Dendritic cell treated with granulocyte-macrophage colony-stimulating factor and Interleukin-4, amounts not matched to agents 40 ng/mL and 50 ng/mL, for 4 days (primary cell): ENCODE data around the gene VWA8.
"Not testable (repeated sequence)": the region's sequence is repeated elsewhere in the genome, so short reads cannot be mapped to it uniquely, and the experiment has no call there.

Source experiments
- H3K27ac Mint-ChIP-seq: one replicate; pipeline ENCODE4 v1.8.0; 2022; ENCODE audit warnings: mild to moderate bottlenecking, mixed read lengths
- H3K27me3 Mint-ChIP-seq: one replicate; pipeline ENCODE4 v1.8.0; 2022; ENCODE audit warnings: mild to moderate bottlenecking, mixed read lengths
- H3K36me3 Mint-ChIP-seq: one replicate; pipeline ENCODE4 v1.8.0; 2022; ENCODE audit warnings: low read depth, mixed read lengths
- H3K4me1 Mint-ChIP-seq: one replicate; pipeline ENCODE4 v1.8.0; 2022; ENCODE audit warnings: low read depth, mixed read lengths
- H3K4me3 Mint-ChIP-seq: one replicate; pipeline ENCODE4 v1.8.0; 2022; ENCODE audit warnings: mild to moderate bottlenecking, moderate library complexity, mixed read lengths
- H3K9me3 Mint-ChIP-seq: one replicate; pipeline ENCODE4 v1.8.0; 2022; ENCODE audit warnings: mixed read lengths
- intact Hi-C: fragments of 100-400 bp; cut with micrococcal nuclease; formaldehyde crosslinking; loops from one replicate; pipeline ENCODE4 v1.15.0; 2022

Gene VWA8

DNA sequence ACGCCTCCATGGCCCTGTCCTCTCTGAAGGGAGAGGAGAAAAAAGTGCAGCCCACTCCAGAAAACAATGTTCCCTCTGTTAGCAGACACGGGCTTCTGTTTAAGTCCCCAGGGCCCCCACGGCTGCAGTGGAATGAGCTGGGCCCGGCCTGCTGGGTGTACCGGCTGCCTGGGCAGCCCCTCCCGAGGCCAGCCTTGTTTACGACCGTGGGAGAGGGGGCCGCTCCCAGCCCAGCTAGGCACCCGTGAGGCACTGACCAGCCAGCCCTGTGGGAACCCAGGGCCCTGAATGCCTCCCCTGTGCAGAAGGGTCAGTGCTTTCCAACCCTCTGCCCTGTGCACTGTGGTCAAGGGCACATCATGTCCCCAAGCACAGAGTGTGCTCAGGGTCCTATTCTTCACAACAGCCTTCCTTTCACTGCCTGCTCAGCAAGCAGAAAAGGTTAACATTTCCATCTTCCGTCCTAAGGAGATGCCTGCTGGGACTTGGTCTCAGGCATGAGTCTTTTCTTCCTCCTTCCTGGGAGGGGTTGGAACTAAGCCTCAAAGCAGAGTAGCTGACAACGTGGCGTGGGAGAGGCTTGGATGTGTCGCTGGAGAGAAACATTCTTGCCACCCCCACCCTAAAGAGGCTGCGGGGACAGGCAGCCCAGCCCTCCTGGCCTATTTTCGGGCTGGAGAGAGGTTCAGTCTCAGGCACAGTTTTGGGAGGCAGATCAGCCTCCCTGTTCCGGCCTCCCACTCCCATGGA lies 413.5 kb downstream of the VWA8 start:
- Mint-ChIP-seq H3K4me1 (peaks cover 6% of the 10 kb centered on the region), H3K36me3 (no peaks in the 10 kb centered on the region), H3K9me3 (peaks cover 5% of the 10 kb centered on the region), H3K27me3 (no peaks in the 10 kb centered on the region), H3K27ac (no peak overlapping the region), H3K4me3 (no peak overlapping the region)
- intact Hi-C loops, result no loop called here

GRCh38 chr13:41546372-41547190 lies 414.3 kb downstream of the VWA8 start:
- Mint-ChIP-seq H3K36me3 (no peaks in the 10 kb centered on the region), H3K4me1 (peaks cover 6% of the 10 kb centered on the region), H3K27me3 (no peaks in the 10 kb centered on the region), H3K27ac (no peak overlapping the region), H3K9me3 (peaks cover 7% of the 10 kb centered on the region), H3K4me3 (no peak overlapping the region)
- intact Hi-C loops, result no loop called here

DNA sequence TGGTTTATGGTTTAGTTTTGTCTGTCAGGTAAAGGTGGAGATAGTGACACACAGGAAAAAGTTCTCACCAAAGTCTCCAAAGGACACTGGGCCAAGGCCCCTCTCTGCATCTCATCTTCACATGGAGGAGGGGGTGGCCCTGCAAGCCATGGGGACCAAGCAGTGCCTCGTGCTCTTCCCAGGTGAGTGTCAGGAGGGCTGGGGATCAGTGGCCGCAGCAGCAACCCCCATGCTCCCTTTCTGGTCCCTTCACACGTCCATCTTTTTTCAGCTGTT lies 415.5 kb downstream of the VWA8 start:
- no peak overlapping the region for H3K27ac Mint-ChIP-seq
- intact Hi-C loops, result no loop called here
- H3K9me3 Mint-ChIP-seq, result peaks cover 7% of the 10 kb centered on the region
- H3K36me3 Mint-ChIP-seq, result no peaks in the 10 kb centered on the region
- no peak overlapping the region for H3K4me3 Mint-ChIP-seq
- H3K4me1 Mint-ChIP-seq, result peaks cover 6% of the 10 kb centered on the region
- no peaks in the 10 kb centered on the region for H3K27me3 Mint-ChIP-seq

DNA sequence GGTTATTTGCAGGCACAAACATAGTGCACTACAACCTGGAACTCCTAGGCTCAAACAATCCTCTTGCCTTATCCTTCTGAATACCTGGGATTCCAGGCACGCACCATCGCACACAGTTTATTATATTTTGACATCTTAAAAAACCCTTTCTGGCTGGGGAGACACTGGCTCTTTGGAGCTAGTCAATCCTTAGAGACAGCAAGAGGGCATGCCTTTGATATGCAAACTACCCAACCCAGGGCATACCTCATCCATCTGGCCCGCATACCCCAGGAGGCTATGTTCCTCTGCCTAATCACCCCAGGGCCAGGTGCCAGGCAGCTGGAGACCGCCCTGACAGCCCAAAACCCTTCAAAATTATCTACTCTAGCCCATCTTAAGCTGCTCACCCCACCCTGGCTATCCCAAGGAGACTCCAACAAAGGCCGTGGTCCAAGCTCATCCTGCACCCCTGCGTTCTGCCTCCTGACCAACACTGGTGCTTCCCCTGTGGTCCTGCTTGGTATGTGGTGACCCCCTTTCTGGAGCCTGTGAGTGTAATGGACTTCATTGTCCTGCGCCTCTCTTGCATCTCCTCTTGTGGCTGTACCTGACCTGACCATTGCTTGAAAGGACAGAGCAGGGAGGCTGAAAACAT lies 417.1 kb downstream of the VWA8 start:
- peaks cover 6% of the 10 kb centered on the region for H3K4me1 Mint-ChIP-seq
- no peak overlapping the region for H3K27ac Mint-ChIP-seq
- H3K9me3 Mint-ChIP-seq, result peaks cover 7% of the 10 kb centered on the region
- H3K4me3 Mint-ChIP-seq, result no peak overlapping the region
- H3K27me3 Mint-ChIP-seq, result no peaks in the 10 kb centered on the region
- intact Hi-C loops, result no loop called here
- no peaks in the 10 kb centered on the region for H3K36me3 Mint-ChIP-seq

DNA sequence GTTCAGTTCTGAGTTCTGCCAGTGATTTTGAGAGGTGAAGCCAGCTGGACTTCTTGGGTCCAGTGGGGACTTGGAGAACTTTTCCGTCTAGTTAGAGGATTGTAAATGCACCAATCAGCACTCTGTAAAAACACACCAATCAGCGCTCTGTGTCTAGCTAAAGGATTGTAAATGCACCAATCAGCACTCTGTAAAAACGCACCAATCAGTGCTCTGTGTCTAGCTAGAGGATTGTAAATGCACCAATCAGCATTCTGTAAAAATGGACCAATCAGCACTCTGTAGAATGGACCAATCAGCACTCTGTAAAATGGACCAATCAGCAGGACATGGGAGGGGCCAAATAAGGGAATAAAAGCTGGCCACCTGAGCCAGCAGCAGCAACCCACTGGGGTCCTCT lies 418.1 kb downstream of the VWA8 start:
- H3K4me3 Mint-ChIP-seq, H3K4me1 Mint-ChIP-seq, H3K27ac Mint-ChIP-seq, H3K9me3 Mint-ChIP-seq, H3K36me3 Mint-ChIP-seq, H3K27me3 Mint-ChIP-seq, intact Hi-C loops: not testable (repeated sequence)

DNA sequence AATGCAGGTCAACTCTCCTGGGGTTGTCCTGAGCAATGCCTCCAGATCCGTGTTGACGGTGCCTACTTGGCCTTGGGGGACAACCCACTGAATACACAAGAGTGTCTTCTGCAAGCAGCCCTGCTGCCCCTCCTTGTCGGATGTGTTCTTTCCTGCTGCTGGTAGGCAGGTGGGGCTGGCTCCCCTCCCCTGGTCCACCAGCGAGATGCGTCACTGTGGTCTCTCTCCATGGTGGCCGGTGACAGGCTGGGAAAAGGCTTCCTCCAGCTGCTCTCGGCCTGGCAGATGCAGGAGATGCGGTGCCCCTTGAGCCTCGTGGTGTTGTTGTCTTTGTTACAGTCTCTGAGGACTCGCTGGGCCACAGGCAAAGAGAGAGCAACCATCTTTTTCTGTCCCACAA lies 418.6 kb downstream of the VWA8 start:
- H3K9me3 Mint-ChIP-seq, result peaks cover 7% of the 10 kb centered on the region
- no peaks in the 10 kb centered on the region for H3K36me3 Mint-ChIP-seq
- H3K4me1 Mint-ChIP-seq, result peaks cover 6% of the 10 kb centered on the region
- H3K27me3 Mint-ChIP-seq, result no peaks in the 10 kb centered on the region
- intact Hi-C loops, result no loop called here
- H3K4me3 Mint-ChIP-seq, result no peak overlapping the region
- H3K27ac Mint-ChIP-seq, result no peak overlapping the region

GRCh38 chr13:41541142-41541938 lies 419.6 kb downstream of the VWA8 start:
- peaks cover 7% of the 10 kb centered on the region for H3K9me3 Mint-ChIP-seq
- peaks cover 6% of the 10 kb centered on the region for H3K4me1 Mint-ChIP-seq
- intact Hi-C loops, result no loop called here
- no peak overlapping the region for H3K4me3 Mint-ChIP-seq
- H3K36me3 Mint-ChIP-seq, result no peaks in the 10 kb centered on the region
- H3K27ac Mint-ChIP-seq, result no peak overlapping the region
- no peaks in the 10 kb centered on the region for H3K27me3 Mint-ChIP-seq

GRCh38 chr13:41540240-41540639 lies 420.7 kb downstream of the VWA8 start:
- H3K4me1 Mint-ChIP-seq, H3K27ac Mint-ChIP-seq, intact Hi-C loops, H3K27me3 Mint-ChIP-seq, H3K9me3 Mint-ChIP-seq, H3K4me3 Mint-ChIP-seq, H3K36me3 Mint-ChIP-seq: not testable (repeated sequence)

DNA sequence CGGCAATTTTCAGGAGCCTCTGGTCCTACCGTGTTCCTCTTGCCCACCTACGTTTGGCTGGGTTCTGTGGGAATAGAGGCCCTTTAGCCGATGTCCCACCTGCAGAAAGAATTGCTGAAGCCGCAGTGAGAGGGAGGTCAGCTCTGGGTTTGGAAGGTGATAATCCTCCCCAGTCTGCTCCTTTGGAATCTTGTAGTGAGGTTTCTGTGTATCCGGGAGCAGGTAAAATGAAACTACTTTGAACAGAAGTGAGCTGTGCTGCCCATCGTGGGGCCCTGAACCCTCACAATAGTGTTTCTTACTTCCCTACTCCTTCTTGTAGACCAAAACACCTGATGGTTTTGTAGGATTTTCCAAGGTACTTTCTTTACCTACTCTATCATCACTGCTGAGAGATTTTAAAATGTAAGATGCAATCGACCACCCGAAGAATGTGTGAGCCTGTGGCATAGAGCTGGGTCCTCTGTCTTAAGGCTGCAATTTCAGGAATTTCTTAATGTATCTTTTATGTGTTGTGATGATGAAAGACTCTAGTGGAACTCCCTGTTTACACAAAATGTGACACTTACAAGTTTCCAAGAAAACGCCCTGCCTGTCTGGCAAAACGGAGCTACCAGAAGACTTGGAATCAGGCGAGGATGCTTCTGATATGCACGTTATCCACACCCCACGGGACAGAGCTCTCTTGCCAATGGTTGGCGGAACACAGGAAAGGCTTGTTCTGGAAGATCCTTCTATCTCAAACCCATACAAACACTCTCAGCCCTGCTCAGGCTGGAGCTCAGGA lies 427.4 kb downstream of the VWA8 start:
- Mint-ChIP-seq H3K27ac (no peak overlapping the region), H3K27me3 (no peaks in the 10 kb centered on the region), H3K36me3 (no peaks in the 10 kb centered on the region), H3K4me3 (no peak overlapping the region), H3K4me1 (no peaks in the 10 kb centered on the region), H3K9me3 (no peaks in the 10 kb centered on the region)
- intact Hi-C loops, result no loop called here

- intact Hi-C loops, result no loop called here
- H3K36me3 Mint-ChIP-seq, result no peaks in the 10 kb centered on the region
- no peaks in the 10 kb centered on the region for H3K27me3 Mint-ChIP-seq
Observed at GRCh38 chr13:41528021-41528420, 432.9 kb downstream of the VWA8 start.

DNA sequence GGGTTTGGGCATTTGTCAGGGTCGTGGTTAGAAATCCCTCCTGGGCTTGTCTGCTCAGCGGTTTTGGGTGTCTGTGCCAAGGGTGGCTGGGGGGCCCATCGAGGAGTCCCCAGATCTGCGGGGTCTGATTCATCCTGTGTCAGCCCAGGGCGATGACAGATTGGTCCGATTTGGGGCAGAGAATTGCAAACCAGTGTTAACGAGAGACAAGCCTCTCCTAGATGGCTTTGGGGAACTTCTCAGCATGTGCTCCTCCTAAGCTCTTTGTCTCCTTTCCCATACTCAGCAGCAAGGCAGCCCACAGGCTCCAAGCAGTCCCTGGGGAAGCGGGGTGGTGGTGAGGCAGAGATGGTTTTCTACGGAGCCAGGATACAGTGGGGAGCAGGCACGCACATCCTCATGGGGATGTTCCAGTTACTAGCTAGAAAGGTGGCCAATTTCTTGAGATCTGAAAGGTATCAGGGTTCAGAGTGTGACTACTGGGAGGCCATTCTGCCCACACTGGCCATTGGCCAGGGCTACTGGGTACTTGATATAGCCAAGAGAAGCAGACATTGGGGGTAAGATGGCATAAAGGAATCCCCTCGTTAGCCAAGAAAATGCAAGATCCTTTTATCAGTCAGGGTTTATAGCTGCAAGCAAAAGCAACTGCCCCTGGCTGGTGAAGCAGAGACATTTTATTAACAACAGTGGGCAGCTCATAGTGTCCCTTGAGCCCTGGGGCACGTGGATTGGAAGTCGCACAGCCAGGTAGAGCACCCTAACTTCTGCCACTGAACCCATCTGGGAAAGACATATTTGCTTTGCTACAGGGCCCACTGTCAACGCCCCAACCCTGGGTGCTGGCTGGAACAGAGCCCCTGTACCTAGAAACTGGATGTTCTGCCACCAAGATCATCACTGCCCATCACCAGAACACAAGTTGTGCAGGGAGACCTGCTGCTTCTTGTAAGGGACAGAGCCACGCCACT lies 440.0 kb downstream of the VWA8 start:
- Mint-ChIP-seq H3K27me3 (no peaks in the 10 kb centered on the region), H3K9me3 (no peaks in the 10 kb centered on the region), H3K4me1 (peaks cover 34% of the 10 kb centered on the region), H3K27ac (peak overlapping the region; percentile 78), H3K36me3 (no peaks in the 10 kb centered on the region), H3K4me3 (no peak overlapping the region)
- intact Hi-C loops, result loop anchor here (5.0 kb wide), 1 partner anchor 59 kb away; no protein-coding TSS in a partner anchor

More at GRCh38 chr13:41528021-41528420, 432.9 kb downstream of the VWA8 start:
- no peak overlapping the region for H3K4me3 Mint-ChIP-seq
- H3K4me1 Mint-ChIP-seq, result peaks cover 5% of the 10 kb centered on the region
- no peak overlapping the region for H3K27ac Mint-ChIP-seq
- no peaks in the 10 kb centered on the region for H3K9me3 Mint-ChIP-seq

DNA sequence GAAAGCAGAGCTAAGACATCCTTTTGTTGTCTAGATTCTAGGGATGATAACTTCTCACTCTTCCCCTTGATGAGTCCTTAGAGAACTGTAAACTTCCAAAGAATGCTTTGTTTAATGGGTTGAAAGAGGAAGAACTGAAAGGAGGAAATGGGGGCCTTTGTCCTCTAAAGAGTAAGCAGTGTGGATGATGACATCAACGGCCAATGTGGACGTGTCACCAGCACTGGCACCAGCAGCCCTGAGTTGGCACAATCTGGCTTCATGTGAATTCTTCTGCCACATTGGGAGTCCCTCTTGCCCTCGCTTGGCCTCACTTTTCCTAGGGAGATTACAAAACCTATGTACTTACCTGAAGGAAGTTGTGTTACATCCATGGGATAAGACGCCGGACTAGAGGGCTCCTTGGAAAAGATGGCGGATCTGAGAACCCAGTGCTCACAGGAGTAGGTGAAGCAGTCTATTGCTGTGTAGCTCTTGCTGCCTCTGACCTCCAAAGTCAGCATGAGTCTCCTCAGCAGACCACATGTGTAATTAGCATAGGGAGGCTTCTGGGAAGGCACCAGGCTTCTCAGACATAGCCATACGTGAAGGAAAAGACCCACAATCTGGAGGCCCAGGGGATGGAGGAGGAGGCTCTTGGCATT lies 440.8 kb downstream of the VWA8 start:
- intact Hi-C loops, result loop anchor here (5.0 kb wide), 1 partner anchor 58 kb away; no protein-coding TSS in a partner anchor
- Mint-ChIP-seq H3K36me3 (no peaks in the 10 kb centered on the region), H3K4me1 (peaks cover 33% of the 10 kb centered on the region), H3K9me3 (no peaks in the 10 kb centered on the region), H3K27me3 (no peaks in the 10 kb centered on the region), H3K4me3 (no peak overlapping the region), H3K27ac (peak overlapping the region; percentile 78)
